HCT116 (cell line): Measurements from ENCODE around the gene ZNF792.

Experiments
- CEBPB ChIP-seq: IDR thresholded peaks from 2 replicates; pipeline ENCODE4 v1.6.1; 2012; ENCODE audit warnings: low read depth
- CTCF ChIP-seq, 3 experiments: fragments of 200-600 bp in 1 of 3; sonication (generic) in 1 of 3; IDR thresholded peaks in 2 of 3; conservative IDR thresholded peaks in 1 of 3; 2 replicates each; pipeline ENCODE4 v1.5.1; 2012 to 2017; ENCODE audit warnings: low read depth in 2 of 3, low read length in 2 of 3, antibody characterized with exemption in 1 of 3, borderline replicate concordance in 1 of 3, control low read depth in 1 of 3, mild to moderate bottlenecking in 1 of 3, mixed read lengths in 1 of 3, mixed run types in 1 of 3, moderate library complexity in 1 of 3; ENCODE audit not compliant: insufficient read depth in 1 of 3
- EZH2 ChIP-seq: fragments of 200-600 bp; sonication (generic); IDR thresholded peaks from 2 replicates; pipeline ENCODE4 v1.6.1; 2017; ENCODE audit warnings: antibody characterized with exemption, mixed run types
- JUND ChIP-seq: IDR thresholded peaks from 2 replicates; pipeline ENCODE4 v1.6.1; 2012
- POLR2A ChIP-seq: IDR thresholded peaks from 2 replicates; pipeline ENCODE4 v1.7.0; 2011; ENCODE audit warnings: borderline replicate concordance; ENCODE audit not compliant: insufficient read depth, insufficient read length; ENCODE audit errors: extremely low read depth
- POLR2AphosphoS5 ChIP-seq: IDR thresholded peaks from 2 replicates; pipeline ENCODE4 v1.6.1; 2011; ENCODE audit warnings: mild to moderate bottlenecking, low read depth, low read length, moderate library complexity
- REST ChIP-seq: IDR thresholded peaks from 2 replicates; pipeline ENCODE4 v1.6.1; 2012; ENCODE audit warnings: low read depth
- SIN3A ChIP-seq: IDR thresholded peaks from 2 replicates; pipeline ENCODE4 v1.6.1; 2012; ENCODE audit warnings: low read depth
- TCF7L2 ChIP-seq: IDR thresholded peaks from 2 replicates; pipeline ENCODE4 v1.7.0; 2011; ENCODE audit warnings: borderline replicate concordance, inconsistent platforms; ENCODE audit not compliant: insufficient read depth, insufficient read length; ENCODE audit errors: extremely low read depth
- YY1 ChIP-seq: IDR thresholded peaks from 2 replicates; pipeline ENCODE4 v1.6.1; 2011; ENCODE audit warnings: low read length, low read depth, moderate library complexity, mild to moderate bottlenecking; ENCODE audit not compliant: insufficient replicate concordance; ENCODE audit errors: extremely low read depth

- TF ChIP-seq POLR2AphosphoS5 (no peak), SIN3A (no peak), JUND (no peak), CTCF (IDR thresholded peaks at IDR 0.05 in 2 of 3, conservative IDR thresholded peaks at IDR 0.05 in 1 of 3; ENCODE audit: borderline replicate concordance in 1 of 3, insufficient read depth in 1 of 3, low read depth in 2 of 3, low read length in 2 of 3) (no peak), EZH2 (no peak), CEBPB (no peak), TCF7L2 (no peak), POLR2A (no peak), YY1 (no peak), REST (no peak)
Measured at GRCh38 chr19:34983786-34984185, 19.8 kb upstream of the ZNF792 start.
